Measurements from ENCODE around the gene HEPACAM.

The HEPACAM gene

DNA sequence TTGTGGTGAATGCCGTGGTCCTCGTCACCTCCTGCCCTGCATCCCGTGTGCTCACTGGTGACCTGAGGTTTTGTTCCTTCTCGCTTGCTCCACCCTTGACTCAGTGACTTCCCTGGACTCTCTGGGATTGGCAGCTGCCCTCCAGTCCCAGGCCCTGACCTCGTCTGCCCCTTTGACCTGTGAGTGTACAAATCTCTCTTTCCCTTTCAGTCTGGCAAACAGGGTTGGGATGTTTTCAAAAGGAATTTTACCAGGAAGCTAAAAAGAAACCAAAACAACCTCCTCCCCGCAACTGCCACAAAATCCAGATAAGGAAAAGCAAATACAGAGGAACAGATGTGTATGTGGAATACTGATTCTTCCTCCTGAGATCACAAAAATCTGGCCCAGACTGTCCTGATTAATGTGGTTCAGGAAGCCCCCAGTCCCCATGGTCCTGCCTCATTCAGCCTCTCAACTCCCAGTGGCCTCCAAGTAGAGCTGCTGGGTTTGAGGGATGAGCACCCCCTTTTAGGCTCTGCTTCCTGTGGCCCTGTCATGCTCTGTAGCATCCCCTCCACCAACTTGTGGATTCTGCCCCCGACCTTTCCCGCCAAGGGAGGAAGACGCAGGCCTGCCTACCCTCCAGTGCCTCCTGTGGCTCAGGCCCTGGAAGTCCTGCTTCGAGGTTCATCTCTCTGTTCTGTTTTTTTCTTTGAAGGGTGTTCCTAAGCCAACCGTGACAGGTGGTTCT is 53.3 kb downstream of the HEPACAM start:
- DNase-seq: no peak

DNA sequence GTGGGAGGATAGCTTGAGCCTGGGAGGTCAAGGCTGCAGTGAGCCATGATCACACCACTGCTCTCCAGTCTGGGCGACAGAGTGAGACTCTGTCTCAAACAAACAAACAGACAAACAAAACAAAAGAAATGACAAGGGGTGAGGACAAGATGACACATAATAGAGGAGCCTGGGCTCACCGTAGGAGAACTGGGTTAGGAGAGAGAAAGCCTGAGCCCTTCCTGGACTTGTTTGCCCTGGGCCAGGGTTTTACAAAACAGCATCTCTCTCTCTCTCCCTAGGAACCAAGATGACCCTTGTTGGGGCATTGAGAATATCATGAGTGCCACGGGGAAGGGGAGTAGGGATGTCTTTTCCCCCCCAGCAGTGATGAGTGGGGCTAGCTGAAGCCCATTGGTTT is 54.9 kb downstream of the HEPACAM start:
- DNase-seq: no peak

DNA sequence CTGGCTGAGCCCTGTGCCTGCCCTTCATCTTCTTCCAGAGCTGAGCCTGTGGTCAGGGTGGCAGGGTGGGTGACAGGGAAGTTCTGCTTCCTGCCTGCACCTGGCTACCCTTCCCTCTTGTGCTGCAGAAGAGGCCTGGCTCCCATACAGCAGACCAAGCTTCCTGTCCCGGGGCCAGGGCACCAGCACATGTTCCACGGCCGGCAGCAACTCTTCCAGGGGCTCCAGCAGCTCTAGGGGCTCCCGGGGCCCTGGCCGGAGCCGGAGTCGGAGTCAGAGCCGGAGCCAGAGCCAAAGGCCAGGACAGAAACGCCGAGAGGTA is 55.6 kb downstream of the HEPACAM start:
- DNase-seq: no peak

DNA sequence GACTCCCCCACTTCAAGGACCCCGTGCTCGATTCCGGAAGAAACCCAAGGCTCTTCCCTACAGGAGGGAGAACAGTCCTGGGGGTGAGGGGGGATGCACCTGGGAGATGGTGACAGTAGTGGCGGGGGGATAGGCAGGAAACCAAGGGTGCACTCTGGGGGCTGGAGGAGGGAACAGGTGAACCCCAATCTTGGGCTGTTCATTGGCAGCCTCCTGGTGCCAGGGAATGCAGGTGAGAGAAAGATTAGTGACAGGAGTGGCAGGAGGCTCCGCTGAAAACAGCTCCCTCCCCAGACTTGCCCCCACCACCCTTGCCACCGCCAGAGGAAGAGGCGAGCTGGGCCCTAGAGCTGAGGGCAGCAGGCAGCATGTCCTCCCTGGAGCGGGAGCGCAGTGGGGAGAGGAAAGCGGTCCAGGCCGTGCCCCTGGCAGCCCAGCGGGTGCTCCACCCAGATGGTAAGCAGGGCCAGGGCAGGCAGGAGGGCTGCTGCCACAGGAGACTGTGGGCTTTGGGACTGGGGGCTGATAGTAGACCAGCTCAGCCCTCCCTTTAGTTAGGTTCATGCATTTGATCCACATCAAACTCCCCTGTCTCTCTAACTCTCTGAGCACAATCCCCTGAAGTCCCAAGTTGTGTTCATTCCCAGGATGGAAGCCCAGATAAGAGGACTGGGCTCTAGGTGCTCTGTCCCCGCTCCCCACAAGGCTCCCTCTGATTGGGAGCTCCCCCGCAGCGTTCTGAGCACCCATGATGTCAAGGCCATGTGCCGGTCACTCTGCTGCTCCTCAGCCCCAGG is 56.2 kb downstream of the HEPACAM start:
- no peak for DNase-seq

DNA sequence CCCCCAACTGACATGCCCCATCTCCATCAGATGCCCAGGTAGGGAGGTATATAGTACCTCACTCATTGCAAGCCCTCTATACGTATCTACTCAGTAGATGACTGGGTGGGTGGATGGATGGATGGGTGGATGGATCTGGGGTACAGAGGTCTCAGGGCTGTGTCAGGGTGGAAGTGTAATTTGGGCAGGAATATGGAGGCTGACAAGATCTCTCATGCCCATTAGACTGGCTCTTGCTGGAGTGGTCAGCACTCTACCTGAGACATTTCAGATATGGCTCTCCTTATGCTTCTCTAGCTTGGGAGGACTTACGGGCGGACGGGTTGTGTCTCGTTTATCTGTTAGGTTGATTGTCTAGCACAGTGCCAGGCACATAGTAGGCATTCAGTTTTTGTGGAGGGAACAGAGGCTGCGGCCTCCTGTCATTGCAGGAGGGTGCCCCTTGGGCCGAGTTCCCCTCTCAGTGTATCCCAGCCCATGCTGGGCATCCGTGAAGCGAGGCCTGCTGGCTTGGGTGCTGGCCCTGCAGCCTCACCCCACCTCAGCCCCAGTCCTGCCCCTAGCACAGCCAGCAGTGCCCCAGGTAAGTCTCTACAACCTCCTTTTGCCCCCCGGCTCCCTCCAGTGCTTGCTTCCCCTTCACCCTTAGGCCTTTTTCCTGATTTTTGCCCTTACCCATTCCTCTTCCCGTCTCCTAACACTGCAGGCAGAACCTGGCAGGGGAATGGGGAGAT is 56.9 kb downstream of the HEPACAM start:
- no peak for DNase-seq

DNA sequence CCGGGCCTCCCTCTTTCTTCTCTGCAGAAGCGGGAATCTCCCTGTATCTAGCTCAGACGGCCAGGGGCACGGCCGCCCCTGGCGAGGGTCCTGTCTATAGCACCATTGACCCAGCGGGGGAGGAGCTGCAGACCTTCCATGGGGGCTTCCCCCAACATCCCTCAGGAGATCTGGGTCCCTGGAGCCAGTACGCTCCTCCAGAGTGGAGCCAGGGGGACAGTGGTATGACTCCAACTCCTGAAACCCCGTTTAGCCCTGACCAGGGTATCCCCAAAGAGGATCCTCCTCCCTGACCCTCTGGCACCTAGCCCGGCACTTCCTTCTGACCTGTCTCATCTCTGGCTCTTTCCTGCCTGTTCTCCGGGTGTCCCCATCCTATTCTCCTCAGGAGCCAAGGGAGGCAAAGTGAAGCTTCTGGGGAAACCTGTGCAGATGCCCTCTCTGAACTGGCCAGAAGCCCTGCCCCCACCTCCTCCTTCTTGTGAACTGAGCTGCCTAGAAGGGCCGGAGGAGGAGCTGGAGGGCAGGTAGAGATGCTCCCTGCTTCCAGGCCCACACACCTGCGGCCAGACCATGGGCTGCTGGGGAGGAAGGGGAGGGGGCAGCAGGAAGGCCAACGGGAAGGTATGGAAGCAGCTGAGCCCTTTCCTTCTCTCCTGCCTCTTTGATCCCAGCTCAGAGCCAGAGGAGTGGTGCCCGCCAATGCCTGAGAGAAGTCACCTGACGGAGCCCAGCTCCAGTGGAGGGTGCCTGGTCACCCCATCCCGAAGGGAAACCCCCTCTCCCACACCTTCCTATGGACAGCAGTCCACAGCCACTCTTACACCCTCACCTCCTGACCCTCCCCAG is 57.7 kb downstream of the HEPACAM start:
- no peak for DNase-seq

DNA sequence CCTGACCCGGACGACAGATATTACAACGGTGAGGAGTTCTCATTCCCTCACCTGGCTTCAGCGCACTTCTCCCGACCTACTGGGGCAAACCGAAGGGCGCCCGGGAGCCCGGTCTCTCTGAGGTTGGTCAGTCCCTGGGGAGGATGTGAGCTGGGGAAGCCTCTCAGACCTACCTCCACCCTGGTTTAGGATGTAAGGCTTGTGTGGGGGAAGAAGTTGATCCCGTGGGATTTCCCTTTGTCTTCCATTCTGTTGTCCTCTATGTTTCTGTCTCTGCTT is 58.3 kb downstream of the HEPACAM start:
- DNase-seq: no peak

DNA sequence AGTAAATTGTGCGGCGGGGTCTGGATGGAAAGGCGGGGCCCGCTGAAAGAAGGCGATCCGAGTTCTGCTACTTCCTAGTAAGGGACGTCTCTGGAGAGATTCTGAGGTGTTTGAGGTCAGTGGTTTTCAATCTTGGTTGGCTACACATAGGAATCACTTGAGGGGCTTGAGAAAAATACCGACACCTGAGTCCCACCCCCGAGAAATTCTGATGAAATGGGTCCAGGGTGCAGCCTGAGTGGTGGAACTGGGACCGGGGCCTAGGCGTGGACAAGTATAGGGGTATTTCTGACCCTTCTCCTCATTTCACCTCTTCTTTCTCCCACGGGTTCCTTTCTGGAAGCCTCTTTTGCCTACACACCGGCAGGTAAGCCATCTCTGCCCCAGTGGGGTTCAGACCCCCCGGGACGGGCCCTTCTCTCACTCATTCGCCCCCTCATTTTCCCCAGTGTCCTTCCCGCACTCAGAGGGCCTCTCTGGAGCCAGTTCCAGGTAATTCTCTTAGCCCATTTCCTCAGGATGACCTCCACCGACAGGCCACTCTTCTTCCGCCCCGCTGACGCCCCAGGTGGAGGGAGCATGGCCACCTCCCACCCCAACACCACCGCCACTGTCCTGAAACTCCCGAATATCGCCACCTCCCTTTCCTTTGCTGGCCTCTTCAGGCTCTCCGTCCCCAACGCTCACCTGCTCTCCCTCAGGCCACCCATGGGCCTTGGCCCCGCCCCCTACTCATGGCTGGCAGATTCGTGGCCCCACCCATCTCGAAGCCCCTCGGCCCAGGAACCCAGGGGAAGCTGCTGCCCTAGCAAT is 58.8 kb downstream of the HEPACAM start:
- no peak for DNase-seq

DNA sequence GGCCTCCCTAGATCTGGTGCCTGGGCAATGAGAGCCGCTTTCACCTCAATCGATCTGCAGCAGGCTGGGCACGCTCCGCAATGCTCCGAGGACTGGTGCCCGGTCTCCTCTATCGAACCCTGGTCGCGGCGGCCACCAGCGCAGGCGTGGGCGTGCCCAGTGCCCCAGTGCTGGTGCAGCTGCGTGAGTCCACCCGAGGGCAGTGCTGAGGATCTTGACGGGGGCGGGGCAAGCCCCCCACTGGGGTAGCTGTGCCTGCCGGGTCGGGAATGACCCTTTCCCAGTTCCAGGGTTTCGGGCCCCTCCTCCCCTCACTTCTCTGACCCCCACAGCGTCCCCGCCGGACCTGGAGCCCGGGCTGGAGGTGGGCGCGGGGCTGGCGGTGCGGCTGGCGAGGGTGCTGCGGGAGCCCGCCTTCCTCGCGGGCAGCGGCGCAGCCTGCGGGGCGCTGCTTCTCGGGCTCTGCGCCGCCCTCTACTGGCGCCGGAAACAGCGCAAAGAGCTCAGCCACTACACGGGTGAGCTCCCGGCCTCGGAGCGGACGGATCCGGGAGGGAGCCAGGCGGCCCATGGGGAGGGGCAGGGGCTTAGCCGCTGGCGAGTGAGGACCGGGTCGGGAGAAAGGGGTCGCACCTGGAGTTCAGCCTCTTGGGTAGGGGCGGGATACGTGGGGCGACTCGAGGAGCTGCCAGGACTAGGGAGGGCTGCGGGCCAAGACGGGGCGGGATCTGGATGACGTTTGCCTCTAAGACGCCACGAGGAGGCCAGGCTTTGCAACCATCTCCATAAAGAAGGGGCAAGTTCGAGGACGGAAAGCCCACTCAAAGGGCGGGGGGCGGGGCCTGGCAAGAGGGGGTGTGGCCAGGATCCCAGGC is 59.7 kb downstream of the HEPACAM start:
- DNase-seq: peak; percentile 91

DNA sequence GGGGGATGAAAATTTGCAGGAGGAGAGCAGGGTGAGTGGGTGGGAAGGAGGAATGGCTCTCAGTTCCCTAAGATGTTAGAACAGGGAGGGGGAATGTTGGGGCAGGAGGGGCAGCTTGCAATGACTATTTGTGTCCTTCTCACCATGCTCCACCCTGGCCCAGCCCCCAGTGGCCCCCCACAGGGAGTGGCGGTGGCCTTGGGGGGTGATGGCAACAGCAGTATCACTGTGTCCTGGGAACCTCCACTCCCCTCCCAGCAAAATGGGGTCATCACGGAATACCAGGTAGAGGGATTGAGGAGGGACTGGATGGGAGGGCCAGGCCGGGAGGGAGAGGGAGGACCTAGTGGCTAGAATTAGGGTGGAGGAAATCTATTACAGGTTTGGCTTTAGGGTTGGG is 60.4 kb downstream of the HEPACAM start:
- no peak for DNase-seq

DNA sequence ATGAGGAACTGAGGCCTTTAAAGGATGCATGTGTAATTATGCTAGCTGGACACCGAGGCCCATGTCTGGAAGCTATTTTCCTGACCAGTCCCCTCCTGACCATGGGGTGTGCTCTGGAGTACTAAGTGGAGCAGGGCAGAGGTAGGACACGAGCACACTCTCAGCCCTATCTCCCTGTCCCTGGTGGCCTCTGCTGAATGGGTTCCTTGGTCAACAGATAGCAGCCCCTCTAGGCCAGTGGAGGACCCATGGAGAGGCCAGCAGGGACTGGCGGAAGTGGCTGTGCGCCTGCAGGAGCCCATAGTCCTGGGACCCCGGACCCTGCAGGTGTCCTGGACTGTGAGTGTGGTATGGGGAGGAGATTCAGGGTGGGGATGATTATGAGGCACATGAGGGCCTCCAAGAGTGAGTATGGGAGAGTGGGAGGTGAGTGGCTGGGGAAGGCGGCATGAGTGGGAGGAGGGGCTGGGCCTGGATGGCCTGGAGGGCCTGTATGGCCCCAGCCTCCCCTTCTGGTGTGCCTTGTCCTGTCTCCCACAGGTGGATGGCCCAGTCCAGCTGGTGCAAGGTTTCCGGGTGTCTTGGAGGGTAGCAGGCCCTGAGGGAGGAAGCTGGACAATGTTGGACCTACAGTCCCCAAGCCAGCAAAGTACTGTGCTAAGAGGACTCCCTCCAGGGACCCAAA is 61.1 kb downstream of the HEPACAM start:
- DNase-seq: no peak

DNA sequence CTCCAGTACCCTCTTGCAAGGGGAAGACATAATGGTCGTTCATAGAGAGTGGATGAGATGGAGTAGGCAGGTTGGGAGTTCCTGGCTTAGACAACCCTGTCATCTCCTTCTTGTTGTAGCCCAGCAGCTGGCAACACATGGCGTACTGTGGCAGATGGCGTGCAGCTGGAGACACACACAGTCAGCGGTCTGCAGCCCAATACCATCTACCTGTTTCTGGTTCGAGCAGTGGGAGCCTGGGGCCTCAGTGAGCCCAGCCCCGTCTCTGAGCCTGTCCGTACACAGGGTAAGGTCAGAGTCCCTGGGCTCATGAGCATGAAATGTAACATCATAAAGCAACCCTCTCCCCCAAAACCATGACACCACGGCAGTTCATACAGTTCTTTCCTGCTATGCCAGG is 61.9 kb downstream of the HEPACAM start:
- DNase-seq: no peak

DNA sequence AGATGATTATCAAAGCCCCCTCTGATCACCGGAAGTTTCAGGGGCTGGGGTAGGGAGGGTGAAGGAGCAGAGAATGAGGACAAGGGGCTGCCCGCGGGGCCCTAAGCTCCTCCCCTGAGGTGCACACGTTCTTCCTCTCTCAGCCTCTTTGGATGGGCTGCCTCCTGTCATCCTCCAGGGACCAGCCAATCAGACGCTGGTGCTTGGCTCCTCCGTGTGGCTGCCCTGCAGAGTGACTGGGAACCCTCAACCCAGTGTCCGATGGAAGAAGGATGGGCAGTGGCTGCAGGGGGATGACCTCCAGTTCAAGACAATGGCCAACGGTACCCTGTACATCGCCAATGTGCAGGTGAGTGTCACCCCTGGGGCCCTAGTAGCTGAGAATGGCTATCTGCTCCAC is 63.1 kb downstream of the HEPACAM start:
- no peak for DNase-seq

DNA sequence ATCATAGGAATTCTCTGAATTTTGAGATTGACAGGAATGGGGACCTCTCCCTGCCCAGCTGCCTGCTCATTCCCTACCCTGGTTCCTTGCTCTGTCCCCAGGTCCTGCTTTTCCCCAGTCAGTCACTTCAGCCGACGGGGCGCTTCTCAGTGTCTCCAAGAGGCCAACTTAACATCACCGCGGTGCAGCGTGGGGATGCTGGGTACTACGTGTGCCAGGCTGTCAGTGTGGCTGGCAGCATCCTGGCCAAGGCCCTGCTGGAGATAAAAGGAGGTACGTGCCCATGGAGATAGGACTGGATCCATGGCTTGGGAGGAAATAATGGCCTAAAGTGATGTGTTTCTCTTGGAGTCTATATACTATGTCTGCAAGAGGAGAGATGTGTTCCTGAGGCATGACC is 63.6 kb downstream of the HEPACAM start:
- no peak for DNase-seq

DNA sequence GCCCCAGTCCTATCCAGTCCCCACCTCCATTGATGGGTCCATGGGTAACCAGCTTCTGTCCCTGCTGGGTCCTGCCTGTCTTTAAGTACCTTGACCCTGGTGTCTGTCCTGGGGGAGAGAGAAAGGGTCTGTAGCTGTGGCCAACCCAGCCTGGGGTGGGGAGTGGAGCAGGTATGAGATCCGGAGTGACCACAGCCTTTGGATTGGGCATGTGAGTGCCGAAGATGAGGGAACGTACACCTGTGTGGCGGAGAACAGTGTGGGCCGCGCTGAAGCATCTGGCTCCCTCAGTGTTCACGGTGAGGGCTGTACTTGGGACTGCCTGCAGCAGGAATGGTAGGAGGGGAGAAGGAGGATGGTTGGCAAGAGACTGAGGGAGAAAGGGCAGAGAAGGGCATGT is 65.4 kb downstream of the HEPACAM start:
- DNase-seq: no peak

DNA sequence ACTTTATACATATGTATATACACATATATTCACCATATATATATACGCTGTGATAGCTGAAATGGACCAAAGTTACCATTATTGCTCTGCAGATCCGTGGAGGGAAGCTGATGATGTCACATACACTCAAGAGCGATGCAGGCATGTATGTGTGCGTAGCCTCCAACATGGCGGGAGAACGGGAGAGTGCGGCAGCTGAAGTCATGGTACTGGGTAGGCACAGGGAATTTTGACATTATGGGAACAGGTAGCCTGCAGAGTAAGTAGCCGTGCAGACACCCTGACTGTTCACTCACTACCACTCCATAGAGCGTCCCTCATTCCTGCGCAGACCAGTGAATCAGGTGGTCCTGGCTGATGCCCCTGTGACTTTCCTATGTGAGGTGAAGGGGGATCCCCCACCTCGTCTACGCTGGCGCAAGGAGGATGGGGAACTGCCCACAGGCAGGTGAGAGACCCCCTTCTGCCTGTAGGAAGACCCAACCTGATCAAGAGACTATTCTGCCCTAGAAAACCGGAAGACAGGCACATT is 65.9 kb downstream of the HEPACAM start:
- DNase-seq: no peak

DNA sequence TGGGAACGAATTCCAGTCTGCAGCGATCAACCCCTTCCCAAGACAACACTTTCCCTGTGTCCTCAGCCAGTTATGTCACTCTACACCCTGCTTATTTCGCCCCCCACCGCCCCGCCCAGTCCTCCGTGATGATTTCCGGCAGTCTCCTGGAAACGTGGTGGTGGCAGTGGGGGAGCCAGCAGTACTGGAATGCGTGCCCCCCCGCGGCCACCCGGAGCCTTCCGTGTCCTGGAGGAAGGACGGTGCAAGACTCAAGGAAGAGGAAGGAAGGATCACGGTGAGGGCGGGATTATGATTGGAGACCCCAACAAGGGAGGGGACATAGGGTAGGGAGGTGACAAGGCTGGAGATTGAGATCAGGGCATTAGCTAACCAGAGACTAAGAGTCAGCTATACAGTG is 66.5 kb downstream of the HEPACAM start:
- DNase-seq: no peak
